GM20000 (cell line): ENCODE results near the gene UVSSA.

Experiments
- DNase-seq: peaks from one replicate; pipeline ENCODE4 v3.0.0; 2012; ENCODE audit warnings: low spot score
- CTCF ChIP-seq: IDR thresholded peaks from 2 replicates; pipeline ENCODE4 v1.5.1; 2012; ENCODE audit warnings: mild to moderate bottlenecking, control low read depth; ENCODE audit errors: extremely low read depth, missing control alignments

Gene UVSSA

GRCh38 chr4:1380368-1381151, 33.6 kb downstream of the UVSSA start:
- DNase-seq = no peak
- TF ChIP-seq CTCF = no peak

DNA sequence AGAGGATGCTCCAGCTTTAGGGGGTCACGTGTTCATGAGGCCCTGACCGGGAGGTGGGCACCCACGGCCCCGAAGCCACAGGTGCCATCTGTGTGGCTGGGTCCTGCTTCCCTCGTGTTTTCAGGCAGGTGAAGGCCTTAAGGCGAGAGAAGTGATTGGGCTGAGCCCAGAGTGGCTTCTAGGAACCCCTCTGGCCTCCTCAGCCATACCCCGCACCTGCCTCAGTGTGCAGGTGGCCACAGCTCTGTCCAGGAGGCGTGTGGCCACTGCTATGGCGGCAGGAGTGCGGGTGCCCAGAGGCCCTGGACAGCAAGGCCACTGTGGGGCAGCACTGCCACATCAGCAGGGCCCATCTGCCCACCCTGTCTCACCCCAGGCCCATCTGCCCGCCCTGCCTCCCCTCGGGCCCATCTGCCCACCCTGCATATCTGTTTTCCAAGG, 34.2 kb downstream of the UVSSA start:
- no peak for TF ChIP-seq CTCF
- DNase-seq = no peak

GRCh38 chr4:1381944-1382541, 35.0 kb downstream of the UVSSA start:
- no peak for TF ChIP-seq CTCF

GRCh38 chr4:1382776-1383727, 36.0 kb downstream of the UVSSA start:
- TF ChIP-seq CTCF = no peak
- DNase-seq = no peak

More at GRCh38 chr4:1381944-1382541, 35.0 kb downstream of the UVSSA start:
- no peak for DNase-seq

- DNase-seq = no peak
- no peak for TF ChIP-seq CTCF
Observed at GRCh38 chr4:1383728-1384591, 37.0 kb downstream of the UVSSA start.

DNA sequence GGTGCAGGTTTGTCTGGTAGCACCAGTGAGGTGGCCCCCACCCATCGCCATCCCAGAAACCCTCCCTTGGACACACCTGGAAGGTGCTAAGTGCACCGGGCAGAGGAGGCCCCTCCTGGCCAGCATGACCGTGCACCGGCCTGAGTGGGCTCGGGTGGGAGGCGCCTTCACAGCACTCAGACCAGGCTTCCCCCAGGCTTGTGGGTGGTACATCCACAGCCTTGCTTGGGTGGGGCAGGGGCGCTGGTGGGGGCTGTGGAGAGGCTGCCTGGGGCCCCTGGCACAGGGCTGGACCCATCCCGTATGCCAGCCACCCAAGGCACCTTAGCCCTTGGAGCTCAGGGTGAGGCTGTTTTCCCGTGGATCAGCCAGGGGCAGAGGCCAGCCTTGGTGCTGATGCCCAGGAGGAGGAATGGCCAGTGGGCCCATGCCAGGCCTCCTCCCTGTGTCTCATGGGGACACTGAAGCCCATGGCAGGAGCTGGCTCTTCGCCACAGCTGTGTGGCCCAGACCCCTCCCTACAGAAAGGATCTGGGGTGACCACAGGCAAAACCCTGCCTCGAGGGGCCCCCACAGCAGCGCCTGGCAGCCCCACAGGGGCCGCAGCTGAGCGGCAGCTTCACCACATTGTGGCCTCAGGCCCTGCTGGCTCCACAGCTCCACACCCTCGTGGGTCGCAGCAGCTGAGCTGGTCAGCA, 37.8 kb downstream of the UVSSA start:
- DNase-seq = no peak
- no peak for TF ChIP-seq CTCF
